ENCODE results near the gene ABCF1. TPM values are rescaled to one million over a fixed set of nuclear protein-coding genes. Genes with fewer than 3 reads are reported as not detected.

The ABCF1 gene
- total and polyA plus RNA-seq, 3 donors from 2014 or later: 63.2 to 104 (median 67.1) TPM

DNA sequence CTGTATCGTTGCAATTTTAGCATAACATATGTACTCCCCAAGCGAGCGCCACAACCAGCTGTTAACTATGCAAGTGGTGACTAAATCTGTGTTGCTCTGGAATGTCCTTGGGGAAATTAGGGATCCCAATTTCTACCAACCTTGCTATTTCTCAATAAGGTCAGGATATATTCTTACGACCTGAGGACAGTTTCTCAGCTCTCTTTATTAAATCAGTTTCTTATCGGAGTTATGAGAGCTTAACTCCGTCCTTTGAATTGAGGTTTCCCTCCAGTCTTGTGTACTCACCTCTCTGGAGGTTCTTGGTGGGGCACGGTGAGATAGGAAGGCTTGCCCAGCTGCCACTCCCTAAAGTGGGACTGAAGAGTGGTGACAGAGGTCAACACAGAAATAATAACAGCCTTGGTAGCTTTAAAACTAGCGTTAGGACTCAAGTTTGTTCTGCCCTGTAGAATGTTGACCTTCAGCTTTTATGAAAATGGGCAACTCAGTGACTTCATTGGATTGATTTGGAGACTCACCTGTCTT, 47.1 kb downstream of the ABCF1 start:
- H3K9me3 ChIP-seq: no peaks in the 10 kb centered on the region
- WGBS, 2 donors: 8 to 11% methylated on average over 8 of the region's 8 CpGs
- H3K4me1 ChIP-seq: peaks cover 15% of the 10 kb centered on the region
- DNase-seq: no peak
- H3K27ac ChIP-seq: peak overlapping the region; percentile 98 to 99
- peak overlapping the region; percentile 76 to 96 for H3K4me3 ChIP-seq
- H3K27me3 ChIP-seq: no peaks in the 10 kb centered on the region
- intact Hi-C loops (cut with DNase I; ENCODE audit: low total_unique reads): no loop called here
- TF ChIP-seq, protein P1, sequence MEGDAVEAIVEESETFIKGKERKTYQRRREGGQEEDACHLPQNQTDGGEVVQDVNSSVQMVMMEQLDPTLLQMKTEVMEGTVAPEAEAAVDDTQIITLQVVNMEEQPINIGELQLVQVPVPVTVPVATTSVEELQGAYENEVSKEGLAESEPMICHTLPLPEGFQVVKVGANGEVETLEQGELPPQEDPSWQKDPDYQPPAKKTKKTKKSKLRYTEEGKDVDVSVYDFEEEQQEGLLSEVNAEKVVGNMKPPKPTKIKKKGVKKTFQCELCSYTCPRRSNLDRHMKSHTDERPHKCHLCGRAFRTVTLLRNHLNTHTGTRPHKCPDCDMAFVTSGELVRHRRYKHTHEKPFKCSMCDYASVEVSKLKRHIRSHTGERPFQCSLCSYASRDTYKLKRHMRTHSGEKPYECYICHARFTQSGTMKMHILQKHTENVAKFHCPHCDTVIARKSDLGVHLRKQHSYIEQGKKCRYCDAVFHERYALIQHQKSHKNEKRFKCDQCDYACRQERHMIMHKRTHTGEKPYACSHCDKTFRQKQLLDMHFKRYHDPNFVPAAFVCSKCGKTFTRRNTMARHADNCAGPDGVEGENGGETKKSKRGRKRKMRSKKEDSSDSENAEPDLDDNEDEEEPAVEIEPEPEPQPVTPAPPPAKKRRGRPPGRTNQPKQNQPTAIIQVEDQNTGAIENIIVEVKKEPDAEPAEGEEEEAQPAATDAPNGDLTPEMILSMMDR (IDR thresholded peaks at IDR 0.05): no peak
- TF ChIP-seq POLR2A (IDR thresholded peaks at IDR 0.05): no peak
- no peaks in the 10 kb centered on the region for H3K36me3 ChIP-seq (ENCODE audit: low read depth, missing control alignments)

DNA sequence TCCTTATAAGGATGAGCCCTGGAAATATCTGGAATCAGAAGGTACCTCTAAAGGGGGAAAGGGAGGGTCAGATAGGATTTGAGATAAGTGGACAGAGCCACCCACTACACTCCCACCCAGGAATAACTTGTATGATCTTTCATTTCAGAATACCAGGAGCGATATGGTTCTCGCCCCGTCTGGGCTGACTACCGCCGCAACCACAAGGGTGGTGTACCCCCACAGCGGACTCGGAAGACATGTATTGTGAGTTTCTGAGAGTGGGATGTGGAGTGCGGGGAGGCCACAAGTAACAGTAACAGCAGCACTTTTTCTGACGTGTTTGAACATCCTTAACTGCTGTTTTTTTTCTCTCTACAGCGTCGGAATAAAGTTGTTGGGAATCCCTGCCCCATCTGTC, 48.3 kb downstream of the ABCF1 start:
- no peak overlapping the region for H3K4me3 ChIP-seq

DNA sequence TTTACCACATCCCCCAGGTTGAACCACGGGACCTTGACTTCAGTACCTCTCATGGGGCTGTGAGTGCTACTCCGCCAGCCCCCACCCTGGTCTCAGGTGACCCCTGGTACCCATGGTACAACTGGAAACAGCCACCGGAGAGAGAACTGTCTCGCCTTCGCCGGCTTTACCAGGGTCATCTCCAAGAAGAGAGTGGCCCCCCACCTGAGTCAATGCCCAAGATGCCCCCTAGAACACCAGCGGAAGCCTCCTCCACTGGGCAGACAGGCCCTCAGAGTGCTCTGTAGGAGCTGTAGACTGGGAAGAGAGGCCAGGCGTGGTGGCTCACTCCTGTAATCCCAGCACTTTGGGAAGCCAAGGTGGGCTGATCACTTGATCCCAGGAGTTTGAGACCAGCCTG, 54.3 kb downstream of the ABCF1 start:
- Histone ChIP-seq H3K9me3 (no peaks in the 10 kb centered on the region), H3K36me3 (ENCODE audit: low read depth, missing control alignments) (no peaks in the 10 kb centered on the region), H3K4me3 (no peak overlapping the region), H3K27ac (peak overlapping the region in 1 of 2 donors; percentile 85), H3K27me3 (no peaks in the 10 kb centered on the region), H3K4me1 (peaks cover 6% of the 10 kb centered on the region)
- no peak for DNase-seq
- 92 to 95% methylated on average over 8 of the region's 8 CpGs for WGBS, 2 donors
- TF ChIP-seq POLR2A (IDR thresholded peaks at IDR 0.05): no peak
- TF ChIP-seq, protein P1 (IDR thresholded peaks at IDR 0.05): no peak
- intact Hi-C loops (cut with DNase I; ENCODE audit: low total_unique reads): no loop called here

More for the DNA sequence above, 48.3 kb downstream of the ABCF1 start:
- Histone ChIP-seq H3K4me1 (peaks cover 12% of the 10 kb centered on the region), H3K27ac (no peak overlapping the region), H3K9me3 (no peaks in the 10 kb centered on the region), H3K36me3 (ENCODE audit: low read depth, missing control alignments) (no peaks in the 10 kb centered on the region), H3K27me3 (no peaks in the 10 kb centered on the region)
- DNase-seq: no peak
- no peak for TF ChIP-seq POLR2A (IDR thresholded peaks at IDR 0.05)
- TF ChIP-seq, protein P1 (IDR thresholded peaks at IDR 0.05): no peak
- WGBS, 2 donors: 93 to 95% methylated on average over 11 of the region's 11 CpGs
- intact Hi-C loops (cut with DNase I; ENCODE audit: low total_unique reads): no loop called here

DNA sequence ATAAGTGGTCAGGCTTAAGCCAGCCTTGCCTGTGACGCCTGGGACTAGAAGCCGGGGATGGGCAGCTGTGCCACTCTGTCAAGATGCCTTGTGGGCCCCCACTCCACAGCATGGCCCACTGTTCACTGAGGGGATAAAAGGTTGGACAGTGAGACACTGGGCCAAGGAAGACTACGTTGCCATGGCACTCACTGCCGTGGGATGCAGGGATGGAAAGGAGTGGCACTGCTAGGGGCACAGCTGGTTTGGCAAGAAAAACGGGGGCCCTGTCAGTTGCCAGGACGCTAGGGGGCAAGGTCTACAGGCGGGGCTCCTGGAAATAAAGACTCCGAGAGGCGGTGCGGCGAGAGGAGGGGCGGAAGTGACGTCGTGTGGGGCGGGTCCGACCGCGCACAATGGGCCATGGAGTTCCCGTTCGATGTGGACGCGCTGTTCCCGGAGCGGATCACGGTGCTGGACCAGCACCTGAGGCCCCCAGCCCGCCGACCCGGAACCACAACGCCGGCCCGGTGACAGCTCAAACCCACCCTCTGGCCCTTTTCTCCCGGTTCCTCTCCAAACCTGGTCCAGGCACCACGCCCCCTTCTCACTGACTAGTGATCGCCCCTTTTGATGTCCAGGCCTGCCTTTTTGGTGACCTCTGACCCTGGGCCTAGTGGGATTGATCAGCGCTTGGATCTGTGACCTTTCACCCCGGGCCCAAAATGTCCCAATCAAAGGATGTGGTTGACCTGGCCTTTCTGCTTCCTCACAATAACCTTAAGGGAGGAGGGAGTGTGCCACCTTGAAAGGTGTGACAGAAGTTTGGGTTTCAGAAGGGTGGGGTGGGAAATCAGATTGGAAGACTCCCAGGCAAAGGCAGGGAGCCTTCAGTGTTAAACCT, 55.5 kb downstream of the ABCF1 start, which contains the start of gene ATAT1:
ATAT1 (plus strand) TSS at position 391 of the 883 bp plus-strand sequence.
- TF ChIP-seq, protein P1 (IDR thresholded peaks at IDR 0.05): peak in 2 of 3 experiments; percentile 10 to 41
- no peak for TF ChIP-seq POLR2A (IDR thresholded peaks at IDR 0.05)
- peak; percentile 92 for DNase-seq
- peaks cover 6% of the 10 kb centered on the region for H3K4me1 ChIP-seq
- H3K27ac ChIP-seq: peak within 1 kb of the TSS; percentile 83 to 85
- 2 to 3% methylated on average over 34 to 36 of the region's 36 CpGs for WGBS, 2 donors
- no peaks in the 10 kb centered on the region for H3K27me3 ChIP-seq
- no peaks in the 10 kb centered on the region for H3K36me3 ChIP-seq (ENCODE audit: low read depth, missing control alignments)
- no peaks in the 10 kb centered on the region for H3K9me3 ChIP-seq
- intact Hi-C loops (cut with DNase I; ENCODE audit: low total_unique reads): no loop called here
- H3K4me3 ChIP-seq: peak within 1 kb of the TSS; percentile 42 to 75
